NCI-H2227 (cell line): ENCODE data around the gene PLEKHG4.

Source experiments
- DNase-seq: peaks from one replicate; lab custom pipeline; 2025; ENCODE audit not compliant: unreplicated experiment; lab: John Stamatoyannopoulos, UW

PLEKHG4 gene

DNA sequence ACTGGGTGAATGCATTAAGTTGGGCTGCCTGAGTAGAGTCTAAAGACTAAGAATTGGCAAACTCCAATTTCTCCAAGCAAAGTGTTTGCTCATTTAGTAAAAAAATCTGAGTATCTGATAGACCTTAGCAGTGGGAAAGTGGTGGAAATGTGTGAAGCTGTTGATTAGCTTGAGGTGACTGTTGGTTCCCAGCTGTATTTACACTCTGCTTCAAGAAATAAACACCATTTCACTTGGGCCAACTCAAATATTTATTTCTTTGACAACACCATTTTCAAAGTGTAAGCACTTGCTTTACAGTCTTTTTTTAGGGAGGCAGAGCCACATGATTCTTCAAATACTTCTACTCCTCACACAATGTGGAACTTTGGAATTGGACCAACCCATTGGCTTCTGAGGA, 38.5 kb downstream of the PLEKHG4 start:
- no peak for DNase-seq

DNA sequence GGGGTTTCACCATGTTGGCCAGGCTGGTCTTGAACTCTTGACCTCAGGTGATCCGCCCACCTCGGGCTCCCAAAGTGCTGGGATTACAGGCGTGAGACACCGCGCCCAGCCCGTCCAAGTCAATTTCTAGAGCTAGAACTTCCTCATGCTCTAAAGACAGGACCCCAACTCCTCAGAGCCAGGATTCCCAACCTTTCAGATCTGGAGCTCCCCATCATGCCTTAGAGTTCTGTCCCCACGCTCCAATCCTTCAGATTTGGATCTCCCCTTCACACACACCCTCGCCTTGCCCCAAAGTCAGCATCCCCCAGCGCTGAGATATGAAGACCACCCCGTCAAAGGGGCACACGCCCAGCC, 46.8 kb downstream of the PLEKHG4 start:
- DNase-seq, result no peak

DNA sequence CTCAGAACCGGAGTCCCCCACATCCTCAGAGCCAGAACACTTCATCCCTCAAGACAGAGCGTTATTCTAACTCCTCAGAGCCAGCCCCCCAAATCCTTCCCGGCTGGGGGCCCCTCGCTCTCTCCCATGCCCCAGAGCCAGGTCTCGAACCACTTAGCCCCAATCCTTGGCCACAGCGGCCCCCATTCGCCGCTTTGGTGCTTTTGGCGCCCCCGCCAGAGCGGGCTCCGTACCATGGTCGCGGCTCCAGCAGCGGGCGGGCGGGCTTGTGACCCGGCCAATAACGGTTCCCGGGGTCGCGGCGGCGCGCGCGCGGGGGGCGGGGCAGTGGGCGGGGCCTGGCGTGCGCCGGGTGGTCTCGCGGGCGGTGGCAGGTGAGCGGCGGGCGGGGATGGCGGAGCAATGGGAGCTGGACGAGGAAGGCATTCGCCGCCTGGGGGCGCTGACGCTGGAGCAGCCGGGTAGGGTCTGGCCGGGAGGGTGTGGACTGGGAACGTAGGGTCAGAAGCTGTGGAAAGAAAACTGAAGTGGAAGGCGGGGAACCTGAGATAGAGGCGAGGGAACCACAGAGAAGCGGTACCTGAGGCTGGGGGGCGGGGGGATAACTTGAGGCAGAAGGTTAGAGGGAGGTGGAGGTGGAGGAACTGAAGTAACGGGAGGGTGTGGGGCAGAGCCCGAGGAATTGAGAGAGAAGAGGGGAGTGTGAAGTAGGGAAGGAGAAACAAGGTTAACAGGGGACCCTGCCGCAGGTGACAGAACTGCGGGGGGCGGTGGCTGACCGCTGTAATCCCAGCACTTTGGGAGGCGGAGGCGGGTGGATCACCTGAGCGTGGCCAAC, 47.4 kb downstream of the PLEKHG4 start, which contains the start of the genes KCTD19 and LRRC36:
Gene KCTD19 (minus strand): TSS at position 270 of the 838 bp plus-strand sequence. CDS start 34 bp downstream, at position 236.
Gene LRRC36 (plus strand): TSS at position 344 of the 838 bp plus-strand sequence. CDS start 48 bp downstream, at position 392.
- DNase-seq, result peak; percentile 89

DNA sequence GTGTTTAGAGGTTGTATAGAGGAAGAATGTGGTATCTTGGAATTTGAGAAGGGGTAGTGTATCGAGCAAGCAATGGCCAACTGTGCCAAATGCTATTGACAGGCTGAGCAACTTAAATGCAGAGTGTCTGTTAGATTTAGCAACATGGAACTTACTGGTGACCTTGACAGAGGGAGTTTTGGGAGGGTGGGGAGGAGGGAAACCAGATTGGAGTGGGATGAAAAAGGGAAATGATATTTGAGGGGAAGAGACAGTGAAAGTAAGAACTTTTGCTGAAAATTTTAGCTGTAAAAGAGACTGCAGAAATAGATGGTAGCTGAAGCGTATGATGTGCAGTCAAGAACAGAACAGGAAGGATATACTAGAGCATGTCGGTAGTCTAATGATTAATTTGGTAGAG, 48.4 kb downstream of the PLEKHG4 start:
- DNase-seq, result no peak

DNA sequence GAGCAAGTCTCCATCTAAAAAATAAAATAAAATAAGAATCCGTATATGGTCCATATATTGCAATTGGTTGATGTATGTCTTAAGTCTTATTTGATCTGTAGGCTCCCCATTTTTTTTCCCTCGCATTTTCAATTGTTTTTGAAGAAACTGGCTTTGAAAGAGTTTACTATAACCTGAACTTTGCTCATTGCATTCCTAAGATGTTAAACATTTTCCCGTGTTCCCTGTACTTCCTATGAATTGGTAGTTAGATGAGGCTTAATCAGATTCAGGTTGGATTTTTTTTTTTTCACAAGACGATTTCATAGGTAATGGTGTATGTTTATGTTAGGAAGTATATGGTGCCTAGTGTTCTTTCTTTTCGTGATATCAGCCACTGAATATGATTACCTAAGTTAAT, 50.6 kb downstream of the PLEKHG4 start:
- DNase-seq, result no peak

DNA sequence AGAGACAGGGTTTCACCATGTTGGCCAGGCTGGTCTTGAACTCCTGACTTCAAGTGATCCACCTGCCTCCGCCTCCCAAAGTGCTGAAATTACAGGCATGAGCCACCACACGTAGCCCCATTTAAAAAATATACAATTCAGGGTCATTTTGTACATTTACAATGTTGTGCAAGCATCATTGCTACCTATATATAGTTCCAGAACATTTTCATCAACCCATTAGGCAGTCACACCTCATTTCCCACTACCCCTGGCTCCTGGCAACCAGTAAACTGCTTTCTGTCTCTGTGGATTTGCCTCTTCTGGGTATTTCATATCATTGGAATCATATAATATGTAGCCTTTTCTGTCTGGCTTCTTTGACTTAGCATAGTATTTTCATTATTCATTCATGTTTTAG, 54.0 kb downstream of the PLEKHG4 start:
- DNase-seq, result no peak

DNA sequence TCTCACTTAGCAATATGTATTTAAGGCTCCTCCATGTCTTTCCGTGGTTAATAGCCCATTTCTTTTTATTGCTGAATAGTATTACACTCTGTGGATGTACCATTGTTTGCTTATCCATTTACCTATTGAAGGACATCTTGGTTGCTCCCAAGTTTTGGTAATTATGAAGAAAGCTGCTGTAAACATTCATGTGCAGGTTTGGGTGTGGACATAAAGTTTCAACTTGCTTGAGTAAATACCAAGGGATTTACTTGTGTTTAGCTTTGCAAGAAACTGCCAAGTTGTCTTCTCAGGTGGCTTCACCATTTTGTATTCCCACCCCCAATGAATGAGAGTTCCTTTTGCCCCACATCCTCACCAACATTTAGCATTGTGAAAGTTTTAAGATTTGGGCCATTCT, 56.8 kb downstream of the PLEKHG4 start:
- no peak for DNase-seq

DNA sequence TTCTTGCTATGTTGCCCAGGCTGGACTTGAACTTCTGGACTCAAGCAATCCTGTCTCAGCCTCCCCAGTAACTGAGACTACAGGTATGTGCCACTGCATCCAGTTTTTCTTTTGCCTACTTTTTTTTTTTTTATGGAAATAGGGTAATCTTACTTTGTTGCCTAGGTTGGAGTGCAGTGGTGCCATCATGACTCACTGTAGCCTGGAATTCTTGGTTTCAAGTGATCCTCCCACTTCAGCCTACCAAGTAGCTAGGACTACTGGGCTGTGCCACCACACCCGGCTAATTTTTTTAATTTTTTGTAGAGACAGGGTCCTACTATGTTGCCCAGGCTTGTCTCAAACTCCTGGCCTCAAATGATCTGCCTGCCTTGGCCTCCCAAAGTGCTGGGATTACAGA, 57.3 kb downstream of the PLEKHG4 start:
- DNase-seq, result no peak
